ENCODE results near the gene TBC1D5.

Gene TBC1D5

DNA sequence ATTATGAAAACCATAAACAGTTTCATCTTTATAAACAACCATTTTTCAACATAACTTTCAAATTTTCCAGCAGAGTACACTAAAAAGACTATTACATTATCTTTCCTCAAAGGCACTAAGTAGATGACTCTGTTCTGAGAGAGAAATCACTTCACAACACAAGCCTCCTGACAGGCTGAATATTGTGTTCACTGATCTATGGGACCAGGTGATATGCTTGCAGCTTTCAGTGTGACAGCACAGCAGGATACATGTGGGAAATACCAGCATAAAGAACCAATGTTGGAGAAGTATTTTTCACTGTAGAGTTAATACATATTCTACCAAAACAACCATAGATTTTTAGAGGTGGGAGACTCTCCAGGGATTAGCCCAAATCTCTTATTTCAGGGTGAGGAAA is 507.1 kb downstream of the TBC1D5 start:
- Histone ChIP-seq H3K4me2 (ENCODE audit: low read depth, low read length, poor library complexity, severe bottlenecking) (no peak overlapping the region), H3K36me3 (ENCODE audit: insufficient read depth, low read length) (peaks cover 16% of the 10 kb centered on the region; the same call in 1 of the 2 replicates), H2AFZ (ENCODE audit: low read length) (no peak overlapping the region), H3K27me3 (ENCODE audit: insufficient read depth, low read length, poor library complexity, severe bottlenecking) (no peaks in the 10 kb centered on the region), H3K9me2 (replicated peaks; ENCODE audit: low read depth, low read length) (no peaks in the 10 kb centered on the region), H3K9ac (ENCODE audit: low read depth, low read length, poor library complexity, severe bottlenecking) (no peak overlapping the region), H3K79me2 (ENCODE audit: insufficient read depth, low read length) (no peaks in the 10 kb centered on the region), H3K9me3 (ENCODE audit: insufficient read depth, low read depth, low read length) (no peaks in the 10 kb centered on the region), H3K4me3 (ENCODE audit: low read length, poor library complexity, severe bottlenecking) (no peak overlapping the region), H4K20me1 (ENCODE audit: insufficient read depth, low read length, poor library complexity, severe bottlenecking) (no peaks in the 10 kb centered on the region), H3F3A (ENCODE audit: low read depth) (no peaks in the 10 kb centered on the region), H3K4me1 (ENCODE audit: insufficient read depth, low read length, poor library complexity, severe bottlenecking) (peaks cover 9% of the 10 kb centered on the region)
- TF ChIP-seq, protein P1, sequence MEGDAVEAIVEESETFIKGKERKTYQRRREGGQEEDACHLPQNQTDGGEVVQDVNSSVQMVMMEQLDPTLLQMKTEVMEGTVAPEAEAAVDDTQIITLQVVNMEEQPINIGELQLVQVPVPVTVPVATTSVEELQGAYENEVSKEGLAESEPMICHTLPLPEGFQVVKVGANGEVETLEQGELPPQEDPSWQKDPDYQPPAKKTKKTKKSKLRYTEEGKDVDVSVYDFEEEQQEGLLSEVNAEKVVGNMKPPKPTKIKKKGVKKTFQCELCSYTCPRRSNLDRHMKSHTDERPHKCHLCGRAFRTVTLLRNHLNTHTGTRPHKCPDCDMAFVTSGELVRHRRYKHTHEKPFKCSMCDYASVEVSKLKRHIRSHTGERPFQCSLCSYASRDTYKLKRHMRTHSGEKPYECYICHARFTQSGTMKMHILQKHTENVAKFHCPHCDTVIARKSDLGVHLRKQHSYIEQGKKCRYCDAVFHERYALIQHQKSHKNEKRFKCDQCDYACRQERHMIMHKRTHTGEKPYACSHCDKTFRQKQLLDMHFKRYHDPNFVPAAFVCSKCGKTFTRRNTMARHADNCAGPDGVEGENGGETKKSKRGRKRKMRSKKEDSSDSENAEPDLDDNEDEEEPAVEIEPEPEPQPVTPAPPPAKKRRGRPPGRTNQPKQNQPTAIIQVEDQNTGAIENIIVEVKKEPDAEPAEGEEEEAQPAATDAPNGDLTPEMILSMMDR (conservative IDR thresholded peaks at IDR 0.05; ENCODE audit: low read length): no peak
- TF ChIP-seq EZH2phosphoT487 (IDR thresholded peaks at IDR 0.05; ENCODE audit: borderline replicate concordance): no peak

DNA sequence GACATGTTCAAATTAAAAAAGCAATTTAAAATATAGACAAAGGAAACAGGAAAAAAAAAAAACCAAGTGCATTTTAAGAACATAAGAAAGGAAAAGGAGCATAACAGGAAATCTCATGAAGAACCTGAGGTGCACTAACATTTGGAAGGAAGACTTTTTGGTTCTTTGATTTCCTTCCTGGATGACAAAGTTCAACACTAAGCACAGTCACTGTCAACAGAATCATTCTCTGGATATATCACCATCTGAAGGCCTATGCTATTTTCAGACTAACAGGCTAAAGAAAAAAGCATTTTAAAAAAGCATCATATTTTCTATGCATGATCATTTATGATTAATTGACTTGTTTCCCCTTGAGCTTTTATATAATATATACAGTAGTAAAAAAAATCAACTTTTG is 508.0 kb downstream of the TBC1D5 start:
- no peak for TF ChIP-seq EZH2phosphoT487 (IDR thresholded peaks at IDR 0.05; ENCODE audit: borderline replicate concordance)
- TF ChIP-seq, protein P1 (conservative IDR thresholded peaks at IDR 0.05; ENCODE audit: low read length): no peak
- no peak overlapping the region for H3K4me2 ChIP-seq (ENCODE audit: low read depth, low read length, poor library complexity, severe bottlenecking)

DNA sequence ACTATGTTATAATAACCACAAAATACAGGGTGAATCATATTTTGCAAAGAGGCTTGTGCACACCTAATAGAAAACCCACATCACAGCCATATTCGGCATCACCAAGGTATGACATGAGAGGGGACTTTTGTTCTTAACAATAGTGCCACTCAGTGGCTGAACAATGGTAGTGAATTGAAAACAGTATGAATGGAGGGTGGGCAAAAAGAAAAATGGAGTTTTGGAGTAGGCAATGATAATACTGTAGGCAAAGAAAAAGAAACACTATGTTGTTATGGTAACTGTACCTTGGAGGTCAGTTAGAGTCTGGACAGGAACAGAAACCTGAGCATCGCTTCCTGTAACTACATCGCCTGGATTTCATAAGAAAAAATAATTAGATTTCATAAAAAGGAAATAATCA is 509.0 kb downstream of the TBC1D5 start:
- no peak for TF ChIP-seq EZH2phosphoT487 (IDR thresholded peaks at IDR 0.05; ENCODE audit: borderline replicate concordance)
- TF ChIP-seq, protein P1 (conservative IDR thresholded peaks at IDR 0.05; ENCODE audit: low read length): peak; percentile 88
- Histone ChIP-seq H3K9me2 (replicated peaks; ENCODE audit: low read depth, low read length) (no peaks in the 10 kb centered on the region), H3K9me3 (ENCODE audit: insufficient read depth, low read depth, low read length) (no peaks in the 10 kb centered on the region), H3K36me3 (ENCODE audit: insufficient read depth, low read length) (peaks cover 16% of the 10 kb centered on the region; the same call in 1 of the 2 replicates), H3K4me2 (ENCODE audit: low read depth, low read length, poor library complexity, severe bottlenecking) (no peak overlapping the region), H3K4me3 (ENCODE audit: low read length, poor library complexity, severe bottlenecking) (no peak overlapping the region), H3K9ac (ENCODE audit: low read depth, low read length, poor library complexity, severe bottlenecking) (no peak overlapping the region), H2AFZ (ENCODE audit: low read length) (no peak overlapping the region), H3K4me1 (ENCODE audit: insufficient read depth, low read length, poor library complexity, severe bottlenecking) (peaks cover 9% of the 10 kb centered on the region), H4K20me1 (ENCODE audit: insufficient read depth, low read length, poor library complexity, severe bottlenecking) (no peaks in the 10 kb centered on the region), H3K27me3 (ENCODE audit: insufficient read depth, low read length, poor library complexity, severe bottlenecking) (no peaks in the 10 kb centered on the region), H3K79me2 (ENCODE audit: insufficient read depth, low read length) (no peaks in the 10 kb centered on the region), H3F3A (ENCODE audit: low read depth) (no peaks in the 10 kb centered on the region)

More for the DNA sequence above, 508.0 kb downstream of the TBC1D5 start:
- H3K36me3 ChIP-seq (ENCODE audit: insufficient read depth, low read length): peaks cover 16% of the 10 kb centered on the region; the same call in 1 of the 2 replicates
- peaks cover 9% of the 10 kb centered on the region for H3K4me1 ChIP-seq (ENCODE audit: insufficient read depth, low read length, poor library complexity, severe bottlenecking)
- no peaks in the 10 kb centered on the region for H3F3A ChIP-seq (ENCODE audit: low read depth)
- no peaks in the 10 kb centered on the region for H3K9me3 ChIP-seq (ENCODE audit: insufficient read depth, low read depth, low read length)
- no peak overlapping the region for H3K4me3 ChIP-seq (ENCODE audit: low read length, poor library complexity, severe bottlenecking)
- H2AFZ ChIP-seq (ENCODE audit: low read length): no peak overlapping the region
- no peak overlapping the region for H3K9ac ChIP-seq (ENCODE audit: low read depth, low read length, poor library complexity, severe bottlenecking)
- no peaks in the 10 kb centered on the region for H3K9me2 ChIP-seq (replicated peaks; ENCODE audit: low read depth, low read length)
- no peaks in the 10 kb centered on the region for H4K20me1 ChIP-seq (ENCODE audit: insufficient read depth, low read length, poor library complexity, severe bottlenecking)
- no peaks in the 10 kb centered on the region for H3K27me3 ChIP-seq (ENCODE audit: insufficient read depth, low read length, poor library complexity, severe bottlenecking)
- no peaks in the 10 kb centered on the region for H3K79me2 ChIP-seq (ENCODE audit: insufficient read depth, low read length)

Data from Loucy (cell line).